ENCODE measurements around the gene AKAP9. TPM values are rescaled to one million over a fixed set of nuclear protein-coding genes. Genes with fewer than 3 reads are reported as not detected.

Gene AKAP9
- total RNA-seq, 1 experiment from 2014 or later = 71.3 TPM

- no peaks in the 10 kb centered on the region for H3F3A ChIP-seq (ENCODE audit: insufficient read depth, low read depth)
- H3K4me3 ChIP-seq = no peak overlapping the region
- H3K4me2 ChIP-seq = no peak overlapping the region
- intact Hi-C loops (cut with micrococcal nuclease; ENCODE audit: unreplicated experiment) = no loop called here
- BruUV-seq (replicated peaks) = no TSS peak
- no peaks in the 10 kb centered on the region for H4K20me1 ChIP-seq (ENCODE audit: insufficient read depth)
- ChIA-PET CTCF (no interaction called here), POLR2A (ENCODE audit: unreplicated experiment) (no interaction called here)
- no peak overlapping the region for H2AFZ ChIP-seq
- no peak for DNase-seq
- H3K4me1 ChIP-seq (replicated peaks; ENCODE audit: insufficient read depth) = no peaks in the 10 kb centered on the region
- no peaks in the 10 kb centered on the region for H3K27me3 ChIP-seq (ENCODE audit: insufficient read depth, low read depth)
- H3K79me2 ChIP-seq (ENCODE audit: low read depth) = no peaks in the 10 kb centered on the region
- no peaks in the 10 kb centered on the region for H3K36me3 ChIP-seq (ENCODE audit: low read depth)
- H3K27ac ChIP-seq = no peak overlapping the region
- no peaks in the 10 kb centered on the region for H3K9me3 ChIP-seq (ENCODE audit: insufficient read depth, low read depth)
- TF ChIP-seq EZH2 (IDR thresholded peaks at IDR 0.05; ENCODE audit: low read depth) (no peak), CTCF (conservative IDR thresholded peaks at IDR 0.05) (no peak)
- no peaks in the 10 kb centered on the region for H3K9me2 ChIP-seq (ENCODE audit: insufficient read depth)
Observed at GRCh38 chr7:92149736-92150239, 209.1 kb downstream of the AKAP9 start.

GRCh38 chr7:92150450-92151017, 209.9 kb downstream of the AKAP9 start:
- ChIA-PET CTCF (no interaction called here), POLR2A (ENCODE audit: unreplicated experiment) (interaction anchor here (0.6 kb wide), 1 partner anchor 64 kb away, joined by 3 read pairs; no protein-coding TSS in a partner anchor)
- Histone ChIP-seq H3K9me2 (ENCODE audit: insufficient read depth) (no peaks in the 10 kb centered on the region), H3K4me3 (no peak overlapping the region), H3K27ac (no peak overlapping the region), H4K20me1 (ENCODE audit: insufficient read depth) (no peaks in the 10 kb centered on the region), H3K36me3 (ENCODE audit: low read depth) (no peaks in the 10 kb centered on the region), H3K9me3 (ENCODE audit: insufficient read depth, low read depth) (no peaks in the 10 kb centered on the region), H3K4me2 (no peak overlapping the region), H3K4me1 (replicated peaks; ENCODE audit: insufficient read depth) (no peaks in the 10 kb centered on the region), H3F3A (ENCODE audit: insufficient read depth, low read depth) (no peaks in the 10 kb centered on the region), H3K79me2 (ENCODE audit: low read depth) (no peaks in the 10 kb centered on the region), H2AFZ (no peak overlapping the region), H3K27me3 (ENCODE audit: insufficient read depth, low read depth) (no peaks in the 10 kb centered on the region)
- no peak for DNase-seq
- intact Hi-C loops (cut with micrococcal nuclease; ENCODE audit: unreplicated experiment) = no loop called here
- BruUV-seq (replicated peaks) = no TSS peak
- no peak for TF ChIP-seq EZH2 (IDR thresholded peaks at IDR 0.05; ENCODE audit: low read depth)
- no peak for TF ChIP-seq CTCF (conservative IDR thresholded peaks at IDR 0.05)

GRCh38 chr7:92155108-92155739, 214.6 kb downstream of the AKAP9 start:
- no peak for DNase-seq
- Histone ChIP-seq H3K79me2 (ENCODE audit: low read depth) (no peaks in the 10 kb centered on the region), H3F3A (ENCODE audit: insufficient read depth, low read depth) (no peaks in the 10 kb centered on the region), H3K36me3 (ENCODE audit: low read depth) (no peaks in the 10 kb centered on the region), H2AFZ (no peak overlapping the region), H3K4me1 (replicated peaks; ENCODE audit: insufficient read depth) (no peaks in the 10 kb centered on the region), H3K9me2 (ENCODE audit: insufficient read depth) (no peaks in the 10 kb centered on the region), H3K27me3 (ENCODE audit: insufficient read depth, low read depth) (no peaks in the 10 kb centered on the region), H3K4me2 (no peak overlapping the region), H4K20me1 (ENCODE audit: insufficient read depth) (no peaks in the 10 kb centered on the region), H3K4me3 (no peak overlapping the region), H3K27ac (no peak overlapping the region), H3K9me3 (ENCODE audit: insufficient read depth, low read depth) (no peaks in the 10 kb centered on the region)
- intact Hi-C loops (cut with micrococcal nuclease; ENCODE audit: unreplicated experiment) = no loop called here
- ChIA-PET POLR2A (ENCODE audit: unreplicated experiment) (no interaction called here), CTCF (no interaction called here)
- BruUV-seq (replicated peaks) = no TSS peak
- TF ChIP-seq CTCF (conservative IDR thresholded peaks at IDR 0.05) = no peak
- no peak for TF ChIP-seq EZH2 (IDR thresholded peaks at IDR 0.05; ENCODE audit: low read depth)

All from PC-9 (cell line).